ENCODE data around the gene C2orf74.
"Not testable (repeated sequence)": the region's sequence is repeated elsewhere in the genome, so short reads cannot be mapped to it uniquely, and the experiment has no call there.

C2orf74 gene

DNA sequence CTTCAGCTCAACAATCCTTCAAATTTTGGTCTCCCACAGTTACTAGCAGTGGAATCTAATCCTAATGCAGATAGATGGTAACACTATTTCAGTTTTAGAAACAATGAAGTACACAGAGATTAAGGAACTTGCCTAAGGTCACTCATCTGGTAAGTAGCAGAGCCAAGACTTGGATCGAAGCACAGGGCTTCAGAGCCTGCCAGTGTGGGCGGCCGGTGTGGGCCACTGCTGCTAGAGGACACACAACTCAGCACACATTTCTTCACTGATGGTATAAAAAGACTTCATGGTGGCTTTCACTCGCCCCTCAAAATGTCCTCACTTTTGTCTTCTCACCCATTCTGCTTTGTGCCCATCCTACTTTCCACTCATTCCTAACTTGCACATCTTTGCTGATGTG is 11.1 kb downstream of the C2orf74 start:
- no peak for DNase-seq (ENCODE audit: low read depth)

DNA sequence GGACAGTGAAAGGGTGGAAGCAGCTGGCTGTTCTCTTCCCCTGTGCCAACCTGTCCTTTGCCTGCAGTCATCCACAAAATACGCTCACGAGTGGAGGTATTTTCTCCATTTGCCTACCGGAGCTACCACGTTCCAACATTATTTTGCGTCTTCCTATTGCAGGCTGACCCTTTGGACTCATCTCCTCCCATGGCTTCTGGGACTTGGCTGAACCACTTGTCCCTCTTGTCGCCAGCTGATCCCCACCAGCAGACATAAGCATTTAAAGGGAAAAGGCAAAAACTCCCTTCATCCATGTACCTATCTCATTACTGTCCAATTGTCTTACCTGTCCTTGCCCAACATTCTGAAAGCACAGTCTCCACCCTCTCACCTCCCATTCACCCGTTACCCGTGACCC is 13.0 kb downstream of the C2orf74 start:
- DNase-seq (ENCODE audit: low read depth) = no peak

DNA sequence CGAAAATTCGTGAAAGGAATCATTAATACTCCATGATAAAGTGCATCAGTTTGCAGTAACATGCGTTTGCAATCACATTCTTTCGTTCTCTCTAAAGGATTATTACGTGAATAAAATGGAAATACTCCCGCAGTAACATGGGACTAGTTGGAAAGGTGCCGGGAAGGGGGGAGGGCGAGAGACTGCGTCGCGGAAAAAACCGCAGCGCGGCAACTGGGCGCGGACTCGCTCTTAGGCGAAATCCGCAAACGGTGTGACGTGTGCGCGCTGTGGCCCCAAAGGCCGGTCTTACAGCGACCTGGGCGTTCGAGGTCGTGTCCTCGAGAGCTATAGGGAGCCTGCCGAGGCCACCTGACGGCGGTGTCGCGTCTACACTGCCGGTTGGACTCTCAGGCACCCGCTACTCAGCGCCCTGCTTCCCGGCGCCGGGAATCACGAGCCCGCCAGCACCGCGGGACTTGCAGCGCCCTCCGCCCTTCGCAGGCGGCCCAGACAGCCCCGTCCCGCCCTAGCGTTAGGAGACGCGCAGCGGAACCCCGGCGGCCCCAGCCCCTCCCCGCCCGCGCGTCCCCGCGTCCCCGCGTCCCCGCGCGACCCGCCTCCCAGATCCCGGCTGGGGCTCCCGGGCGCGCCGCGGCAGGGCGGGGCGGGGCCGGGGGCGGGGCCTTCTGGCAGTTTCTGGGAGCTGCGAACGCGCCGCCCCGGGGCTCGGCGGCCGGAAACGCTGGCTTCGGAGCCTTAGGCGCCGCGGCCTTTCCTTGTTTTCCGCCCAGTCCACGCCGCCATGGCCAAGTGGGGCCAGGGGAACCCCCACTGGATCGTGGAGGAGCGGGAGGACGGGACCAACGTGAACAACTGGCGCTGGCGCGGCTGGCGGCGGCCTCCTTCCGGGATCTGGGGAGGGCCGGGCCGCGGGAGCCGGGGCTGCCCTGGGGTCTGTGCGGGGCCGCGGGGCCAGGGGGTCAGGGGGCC is 15.1 kb downstream of the C2orf74 start:
- DNase-seq (ENCODE audit: low read depth) = peak; percentile 92

DNA sequence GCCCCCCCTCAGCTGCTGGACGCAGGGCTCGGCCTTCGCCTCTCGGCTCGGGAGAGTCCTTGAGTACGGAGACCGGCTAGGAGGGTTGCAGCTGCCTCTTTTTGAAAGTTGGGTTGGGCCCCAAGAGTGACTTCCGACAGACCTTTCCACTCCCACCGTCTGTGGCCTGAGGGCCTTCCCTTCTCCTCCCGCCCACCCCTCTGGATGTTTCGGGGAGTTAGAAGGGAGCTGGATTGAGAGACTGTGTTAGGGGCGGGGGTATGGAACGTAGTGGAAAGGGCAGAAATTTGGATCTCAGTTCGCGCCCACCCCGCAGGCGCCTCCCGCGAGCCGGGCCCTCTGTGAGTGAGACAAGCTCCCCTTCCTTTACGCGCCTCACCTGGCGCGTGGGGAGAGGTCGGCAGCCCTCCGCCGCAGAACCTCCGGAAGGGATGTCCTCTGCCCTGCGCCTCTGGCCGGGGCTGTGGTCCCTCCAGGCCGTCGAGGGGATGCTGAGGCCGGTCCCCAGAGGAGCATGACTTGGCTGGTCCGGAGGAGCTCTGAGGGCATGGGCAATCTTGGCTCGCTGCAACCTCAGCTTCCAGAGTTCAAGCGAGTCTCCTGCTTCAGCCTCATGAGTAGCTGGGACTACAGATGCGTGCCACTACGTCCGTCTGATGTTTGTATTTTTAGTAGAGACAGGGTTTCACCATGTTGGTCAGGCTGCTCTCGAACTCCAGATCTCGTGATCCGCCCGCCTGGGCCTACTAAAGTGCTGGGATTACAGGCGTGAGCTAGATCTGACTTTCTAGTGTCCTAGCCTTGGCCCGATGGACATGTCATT is 15.9 kb downstream of the C2orf74 start:
- no peak for DNase-seq (ENCODE audit: low read depth)

DNA sequence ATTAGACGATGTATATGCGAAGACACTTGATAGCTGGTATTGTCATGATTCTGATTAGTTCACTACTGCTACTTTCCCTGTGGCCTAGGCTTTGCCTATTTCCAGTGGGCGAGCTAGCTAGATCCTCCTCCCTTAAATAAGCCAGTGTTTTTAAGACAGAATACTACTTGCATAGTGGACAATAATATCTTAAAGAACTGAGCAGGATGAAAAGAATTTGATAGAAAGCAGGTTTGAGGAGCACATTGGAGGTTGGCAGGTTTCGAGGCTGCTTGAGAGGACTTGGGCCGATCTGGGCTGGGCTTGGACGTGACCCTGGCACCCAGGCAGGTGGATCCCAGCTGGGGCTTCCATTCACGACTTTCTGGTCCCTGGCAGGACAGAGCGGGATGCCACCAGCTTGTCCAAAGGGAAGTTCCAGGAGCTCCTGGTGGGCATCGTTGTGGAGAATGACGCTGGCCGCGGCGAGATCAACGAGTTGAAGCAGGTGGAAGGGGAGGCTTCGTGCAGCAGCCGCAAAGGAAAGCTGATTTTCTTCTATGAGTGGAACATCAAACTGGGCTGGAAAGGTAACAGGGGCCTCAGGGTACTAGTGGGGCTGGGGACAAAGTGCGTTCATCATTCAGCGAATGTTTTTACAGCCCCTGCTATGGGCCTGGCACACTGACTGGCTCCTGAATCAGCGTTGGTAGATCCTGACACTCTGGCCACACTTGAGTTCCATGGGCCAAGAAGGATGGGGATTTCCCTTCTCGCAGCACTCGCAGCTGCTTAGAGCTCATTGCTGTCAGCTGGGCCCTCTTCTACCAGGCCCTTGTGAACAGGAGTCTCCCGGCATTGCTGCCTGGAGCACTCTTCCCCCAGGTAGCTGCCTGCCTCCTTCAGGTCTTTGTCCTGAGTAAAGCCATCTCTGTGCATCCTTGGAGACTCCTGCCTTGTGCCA is 16.9 kb downstream of the C2orf74 start:
- DNase-seq (ENCODE audit: low read depth) = no peak

DNA sequence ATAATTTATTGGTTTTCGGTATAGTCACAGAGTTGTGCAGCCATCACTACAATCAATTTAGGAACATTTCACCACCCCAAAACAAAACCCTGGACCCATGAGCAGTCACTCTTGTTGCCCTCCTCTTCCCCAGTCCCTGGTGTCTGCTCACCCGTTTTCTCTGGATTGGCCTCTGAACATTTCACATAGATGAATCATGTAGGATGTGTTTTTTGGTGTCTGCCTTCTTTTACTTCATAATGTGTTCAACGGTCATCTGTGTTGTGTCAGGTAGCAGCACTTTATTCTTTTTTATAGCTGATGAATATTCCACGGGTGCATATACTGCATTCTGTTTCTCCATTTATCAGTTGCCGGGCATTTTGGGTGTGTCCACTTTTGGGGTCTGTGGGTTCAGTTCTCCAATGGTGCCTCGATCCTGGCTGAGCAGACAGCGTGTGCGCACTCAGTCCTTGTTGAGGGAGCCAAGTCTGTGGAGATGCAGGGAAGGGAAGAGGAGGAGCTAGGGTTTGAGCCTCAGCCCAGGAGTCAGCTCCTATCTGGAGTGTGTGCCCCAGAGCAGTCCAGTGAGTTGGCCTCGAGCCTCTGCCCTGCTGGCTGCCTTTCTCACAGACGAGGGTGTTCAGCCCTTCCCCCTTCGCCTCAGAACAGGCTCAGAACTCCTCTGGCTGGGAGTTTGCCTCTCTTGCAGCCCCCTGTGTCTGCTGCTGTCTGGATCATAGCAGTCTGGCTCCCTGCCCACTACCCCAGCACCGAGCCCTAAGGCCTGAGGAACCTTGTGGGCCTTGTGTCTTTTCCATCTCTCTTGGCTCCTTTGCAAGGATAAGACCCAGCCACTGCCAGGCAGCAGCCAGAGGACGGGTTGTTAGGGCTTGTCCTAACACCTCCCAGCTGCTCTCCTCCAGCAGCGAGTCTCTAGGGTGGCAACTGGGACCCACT is 18.0 kb downstream of the C2orf74 start:
- DNase-seq (ENCODE audit: low read depth) = peak; percentile 83

DNA sequence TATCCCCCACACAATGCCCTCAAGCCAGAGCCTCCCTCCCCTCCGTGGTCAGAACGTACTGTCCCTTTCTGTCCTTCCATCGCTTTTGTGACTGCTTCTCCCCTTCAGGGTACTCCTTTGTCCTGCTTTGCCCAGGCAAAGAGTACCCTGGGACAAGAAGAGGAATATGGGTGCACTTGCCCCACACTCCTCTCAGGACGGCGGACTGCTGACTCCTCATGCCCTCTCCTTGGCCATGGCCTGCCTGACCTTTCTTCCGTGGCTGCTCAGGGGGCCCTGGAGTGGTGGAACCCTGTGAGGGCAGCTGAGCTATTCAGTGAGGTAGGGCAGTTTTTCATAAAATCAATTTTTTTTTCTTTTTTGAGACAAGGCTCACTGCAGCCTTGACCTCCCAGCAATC is 18.7 kb downstream of the C2orf74 start:
- DNase-seq (ENCODE audit: low read depth) = no peak

DNA sequence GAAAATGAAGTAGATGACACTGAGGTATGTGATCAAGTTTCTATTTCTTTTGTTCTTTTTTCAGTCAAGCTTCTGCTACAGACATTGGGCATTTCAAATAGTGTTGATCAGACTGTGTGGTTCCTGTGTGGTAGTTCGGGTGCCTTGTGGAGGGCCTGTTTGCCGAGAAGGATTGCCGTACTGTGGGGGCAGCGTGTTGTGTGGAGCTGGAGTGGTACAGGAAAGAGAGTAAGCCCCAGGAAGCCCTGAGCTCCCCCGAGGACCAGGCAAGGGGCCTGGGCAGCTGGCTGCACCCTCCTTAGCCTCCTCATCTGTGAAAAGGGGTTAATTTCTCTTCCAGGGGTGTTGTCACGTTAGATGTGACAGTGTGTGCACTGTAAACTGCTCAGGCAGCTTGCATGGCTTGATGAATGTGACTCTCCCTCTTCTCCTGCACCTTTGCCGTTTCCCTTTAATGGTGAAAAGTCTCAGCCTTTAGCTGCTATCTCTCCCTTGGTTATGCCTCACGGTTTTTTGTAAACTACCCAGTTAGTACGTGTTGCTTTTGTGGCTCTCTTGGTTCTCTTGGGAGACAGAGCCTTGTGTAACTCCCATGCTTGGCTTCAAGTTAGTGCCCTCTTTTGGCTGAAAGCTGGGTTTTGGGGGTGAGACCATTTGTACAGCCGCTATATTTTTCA is 19.5 kb downstream of the C2orf74 start:
- DNase-seq (ENCODE audit: low read depth) = no peak

DNA sequence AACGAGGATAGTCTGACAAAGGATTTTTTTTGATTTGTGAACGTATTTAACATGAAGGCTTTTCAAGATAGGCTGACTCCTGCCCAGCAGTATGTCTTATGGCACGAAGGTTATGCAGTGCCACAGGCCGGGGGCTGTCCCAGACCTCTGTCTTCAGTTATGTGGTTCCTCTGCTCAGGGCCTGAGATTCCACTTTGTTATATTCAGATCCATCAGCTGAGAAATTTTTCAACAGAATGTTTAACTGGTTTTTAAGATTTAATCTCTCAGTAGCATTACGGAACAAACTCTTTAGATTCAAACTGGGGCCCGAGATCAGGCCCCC is 20.0 kb downstream of the C2orf74 start:
- no peak for DNase-seq (ENCODE audit: low read depth)

DNA sequence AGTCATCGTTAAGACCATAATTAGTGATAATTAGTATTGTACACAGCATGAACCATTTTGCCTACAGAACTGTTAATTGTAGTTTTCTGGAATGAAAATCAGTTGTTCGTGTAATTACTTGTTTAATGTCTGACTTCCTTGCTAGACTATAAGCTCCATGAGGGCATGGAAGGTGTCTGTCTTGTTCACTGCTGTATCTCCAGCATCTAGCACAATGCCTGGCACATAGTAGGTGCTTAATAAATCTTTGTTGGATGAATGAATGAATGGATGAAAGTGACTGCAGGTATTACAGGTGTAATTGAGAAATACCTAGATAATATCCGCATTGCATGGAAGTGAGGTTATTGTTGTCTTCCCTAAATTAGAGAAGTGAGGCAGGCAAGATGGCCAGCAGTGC is 21.8 kb downstream of the C2orf74 start:
- no peak for DNase-seq (ENCODE audit: low read depth)

DNA sequence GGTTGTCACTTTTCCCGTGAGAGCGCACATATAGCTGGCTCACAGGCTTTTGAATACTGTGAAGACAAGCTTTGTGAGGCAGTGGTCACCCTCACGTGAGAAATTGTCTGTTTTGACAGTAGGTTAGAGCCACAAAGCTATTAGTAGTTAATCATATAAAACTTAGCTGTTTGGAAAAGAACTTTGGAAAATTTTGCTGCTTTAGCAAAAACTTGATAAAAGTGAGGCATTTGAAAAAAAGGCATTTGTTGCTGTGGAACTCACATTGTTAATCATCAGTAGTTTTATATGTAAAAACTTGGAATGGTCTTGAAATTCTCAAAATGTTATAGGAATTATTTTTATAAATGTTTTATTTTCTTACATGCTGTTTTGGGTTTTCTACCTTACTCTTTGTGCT is 22.3 kb downstream of the C2orf74 start:
- no peak for DNase-seq (ENCODE audit: low read depth)

DNA sequence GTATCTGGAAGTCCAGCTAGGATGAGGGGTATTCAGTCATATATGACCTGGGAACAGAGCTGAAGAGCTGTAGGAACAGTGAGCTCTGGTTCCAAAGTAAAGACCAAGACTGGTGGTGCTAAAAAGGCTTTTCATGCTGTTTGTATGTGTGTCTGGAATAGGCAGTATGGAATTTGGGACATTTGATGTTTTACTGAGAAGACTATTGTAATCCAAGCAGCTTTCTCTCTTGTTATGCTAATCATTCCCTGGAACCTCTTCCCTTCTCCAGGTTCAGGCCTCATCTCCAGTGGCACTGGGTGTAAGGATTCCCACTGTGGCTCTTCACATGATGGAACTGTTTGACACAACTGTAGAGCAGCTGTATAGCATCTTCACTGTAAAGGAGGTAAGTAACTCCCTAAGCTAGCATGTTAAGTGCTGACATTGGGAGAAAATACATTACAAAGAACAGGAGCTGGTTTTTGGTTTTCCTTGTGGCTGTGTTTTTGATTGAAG is 23.3 kb downstream of the C2orf74 start:
- DNase-seq (ENCODE audit: low read depth) = no peak

DNA sequence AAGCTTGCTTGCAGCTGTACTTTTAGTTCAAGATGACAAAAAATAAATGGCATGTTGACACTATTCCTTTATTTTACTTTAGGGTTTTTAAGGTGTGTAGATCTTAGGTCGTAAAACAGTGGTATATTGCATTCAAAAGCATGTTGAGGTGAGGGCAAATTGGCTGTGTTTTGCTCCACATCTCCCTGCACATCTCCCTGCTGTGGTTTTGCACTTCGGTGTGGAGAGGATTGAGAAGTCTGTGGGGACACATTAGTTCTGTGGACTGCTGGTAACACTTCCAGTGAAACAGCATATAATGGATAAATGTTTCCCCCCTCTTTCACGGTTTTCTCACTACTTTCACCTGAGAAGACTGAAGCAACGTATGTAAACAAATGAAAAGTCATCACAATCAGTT is 25.1 kb downstream of the C2orf74 start:
- no peak for DNase-seq (ENCODE audit: low read depth)

DNA sequence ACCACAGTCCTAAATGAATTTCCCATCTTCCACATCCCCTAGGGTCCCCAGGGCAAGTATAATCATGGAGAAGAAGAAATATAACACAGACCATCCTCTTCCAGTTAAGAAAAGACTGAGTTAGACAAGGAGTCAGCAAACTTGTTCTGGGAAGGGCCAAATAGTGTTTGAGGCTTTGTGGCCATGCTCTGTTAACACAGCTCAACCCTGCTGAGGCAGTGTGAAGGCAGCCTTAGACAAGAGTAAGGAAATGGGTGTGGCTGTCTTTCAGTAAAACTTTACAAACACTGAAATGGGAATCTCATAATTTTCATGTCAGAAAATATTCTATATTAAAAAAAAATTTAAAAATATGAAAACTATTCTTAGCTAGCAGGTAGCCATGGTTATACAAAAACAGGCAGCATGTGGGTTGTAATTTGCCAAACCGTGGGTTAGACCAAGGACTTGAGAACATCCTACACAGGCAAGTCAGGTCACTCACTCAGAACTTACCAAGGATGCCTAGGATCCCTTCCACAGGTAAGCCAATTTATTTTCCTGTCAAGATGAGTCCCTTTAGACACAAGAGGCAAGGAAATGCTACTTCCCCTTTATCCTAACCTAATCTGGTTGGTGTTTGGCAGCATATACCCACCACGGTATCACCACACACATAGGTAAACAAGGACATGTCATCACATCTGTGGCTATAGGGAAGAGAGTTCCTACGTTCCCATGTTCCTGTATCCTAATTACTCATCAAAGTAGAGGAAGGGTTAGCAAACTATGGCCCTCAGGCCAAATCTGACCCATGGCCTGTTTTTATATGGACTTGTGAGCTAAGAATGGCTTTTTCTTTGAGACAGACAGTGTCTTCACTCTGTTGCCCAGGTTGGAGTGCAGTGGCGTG is 31.9 kb downstream of the C2orf74 start:
- no peak for DNase-seq (ENCODE audit: low read depth)

DNA sequence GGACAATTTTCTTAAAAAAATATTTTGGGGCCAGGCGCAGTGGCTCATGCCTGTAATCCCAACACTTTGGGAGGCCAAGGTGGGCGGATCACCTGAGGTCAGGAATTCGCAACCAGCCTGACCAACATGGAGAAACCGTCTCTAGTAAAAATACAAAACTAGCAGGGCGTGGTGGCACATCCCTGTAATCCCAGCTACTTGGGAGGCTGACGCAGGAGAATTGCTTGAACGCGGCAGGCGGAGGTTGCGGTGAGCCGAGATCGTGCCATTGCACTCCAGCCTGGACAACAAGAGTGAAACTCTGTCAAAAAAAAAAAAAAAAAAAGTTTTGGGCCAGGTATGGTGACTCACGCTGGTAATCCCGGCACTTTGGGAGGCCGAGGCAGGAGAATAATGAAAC is 32.7 kb downstream of the C2orf74 start:
- DNase-seq (ENCODE audit: low read depth) = not testable (repeated sequence)

DNA sequence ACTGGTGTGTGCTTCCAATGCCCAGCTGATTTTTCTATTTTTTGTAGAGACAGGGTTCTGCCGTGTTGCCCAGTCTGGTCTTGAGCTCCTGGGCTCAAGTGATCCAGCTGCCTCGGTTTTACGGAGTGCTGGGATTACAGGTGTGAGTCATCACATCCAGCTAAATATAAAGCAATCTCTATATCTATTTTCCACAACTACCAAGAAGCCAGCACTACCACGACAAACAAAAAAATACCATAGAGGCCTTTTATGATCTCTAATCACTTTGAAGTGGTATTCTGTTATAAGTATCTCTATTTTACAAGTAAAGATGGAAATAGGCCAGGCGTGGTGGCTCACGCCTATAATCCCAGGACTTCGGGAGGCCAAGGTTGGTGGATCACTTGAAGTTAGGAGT is 34.7 kb downstream of the C2orf74 start:
- no peak for DNase-seq (ENCODE audit: low read depth)

DNA sequence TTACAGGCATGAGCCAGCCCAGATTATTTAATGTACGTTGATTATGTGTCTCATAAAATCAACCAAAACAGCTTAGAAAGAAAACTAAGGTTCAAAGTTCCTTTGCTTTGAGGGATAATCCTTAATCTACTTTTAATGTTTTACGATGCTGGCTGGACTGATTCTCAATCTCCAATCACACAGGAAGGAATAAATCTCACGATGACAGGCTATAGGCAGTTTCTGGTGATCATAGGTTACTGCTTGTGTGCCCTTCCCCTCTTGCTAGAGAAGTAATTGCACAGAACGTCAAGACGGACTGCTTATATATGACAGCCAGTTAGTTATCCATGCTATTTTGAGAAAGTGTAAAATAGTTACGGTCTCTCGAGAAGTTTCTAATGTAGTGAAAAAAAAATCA is 43.1 kb downstream of the C2orf74 start:
- DNase-seq (ENCODE audit: low read depth) = no peak

DNA sequence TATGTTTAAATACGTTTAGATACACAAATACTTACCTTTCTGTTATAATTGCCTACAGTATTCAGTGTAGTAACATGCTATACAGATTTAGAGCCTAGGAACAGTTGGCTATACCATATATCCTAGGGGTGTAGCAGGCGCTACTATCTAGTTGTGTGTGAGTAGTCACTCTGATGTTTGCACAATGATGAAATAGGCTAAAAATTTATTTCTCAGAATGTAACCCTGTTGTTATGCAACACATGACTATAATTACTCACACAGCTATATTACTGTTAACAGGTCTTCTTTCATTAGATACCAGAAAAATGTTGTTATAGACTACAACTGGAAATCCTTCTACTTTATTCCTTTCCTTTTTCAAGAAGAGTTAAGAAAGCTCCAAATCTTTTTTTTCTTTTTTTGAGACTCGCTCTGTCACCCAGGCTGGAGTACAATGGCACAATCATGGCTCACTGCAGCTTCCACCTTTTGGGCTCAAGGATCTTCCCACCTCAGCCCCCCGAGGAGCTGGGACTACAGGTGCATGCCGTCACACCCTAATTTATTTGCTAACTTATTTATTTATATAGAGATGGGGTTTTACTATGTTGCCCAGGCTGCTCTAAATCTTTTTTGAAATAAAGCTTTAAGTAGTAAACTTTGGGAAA is 48.5 kb downstream of the C2orf74 start:
- DNase-seq (ENCODE audit: low read depth) = peak; percentile 64

DNA sequence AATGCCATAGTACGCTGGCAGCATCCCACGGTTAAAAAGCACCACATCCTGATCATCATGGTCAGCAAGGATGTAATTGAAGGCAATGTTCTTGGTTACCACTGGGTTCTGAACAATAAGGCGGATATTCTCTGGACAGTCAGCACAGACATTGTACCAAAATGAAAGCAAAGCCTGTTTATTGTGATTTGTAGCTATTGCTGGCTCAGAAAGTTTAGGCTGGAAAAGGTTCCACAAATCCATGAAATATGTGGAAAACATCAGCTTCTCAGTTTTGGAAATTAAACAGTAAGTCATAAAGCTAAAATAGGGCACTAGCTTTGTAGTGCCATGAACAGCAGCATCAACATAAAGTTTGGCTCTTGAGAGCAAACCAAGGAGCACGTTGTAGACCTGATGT is 52.2 kb downstream of the C2orf74 start:
- no peak for DNase-seq (ENCODE audit: low read depth)
